ENCODE results near the gene ZNFX1.
"Not testable (repeated sequence)": the region's sequence is repeated elsewhere in the genome, so short reads cannot be mapped to it uniquely, and the experiment has no call there.

The ZNFX1 gene

GRCh38 chr20:49203746-49204145, 74.1 kb downstream of the ZNFX1 start:
- no peak for DNase-seq

- DNase-seq: no peak
Observed at GRCh38 chr20:49203011-49203410, 74.8 kb downstream of the ZNFX1 start.

- DNase-seq: no peak
Observed at GRCh38 chr20:49199729-49200293, 78.0 kb downstream of the ZNFX1 start.

GRCh38 chr20:49192944-49193518, 84.8 kb downstream of the ZNFX1 start:
- DNase-seq: not testable (repeated sequence)
